Activated naive CD8-positive, alpha-beta T cell treated with anti-CD3 and anti-CD28 coated beads, Interleukin-2, amount 10 ng/mL, durations not matched to agents 7 days and 5 days (primary cell): ENCODE measurements around the gene EIF1. TPM values are rescaled to one million over a fixed set of nuclear protein-coding genes. Genes with fewer than 3 reads are reported as not detected.
"Not testable (repeated sequence)": the region's sequence is repeated elsewhere in the genome, so short reads cannot be mapped to it uniquely, and the experiment has no call there.

Experiments used
- ATAC-seq: fragments of 150-1000 bp; cut with Tn5 transposase; one replicate; pipeline ENCODE4 v1.10.0; 2021; ENCODE audit warnings: low read depth, moderate library complexity
- POLR2A ChIA-PET: fragments of 350-600 bp; sonication (Branson Sonifier 250); formaldehyde crosslinking; loops from one replicate; lab custom pipeline; 2021; ENCODE audit warnings: antibody characterized with exemption; lab: Charles Lee
- DNase-seq: peaks from one replicate; pipeline ENCODE4 v3.0.0; 2021
- H3K27ac Mint-ChIP-seq: one replicate; pipeline ENCODE4 v1.8.0; 2022; ENCODE audit warnings: mild to moderate bottlenecking, mixed read lengths
- H3K27me3 Mint-ChIP-seq: one replicate; pipeline ENCODE4 v1.8.0; 2022; ENCODE audit warnings: mild to moderate bottlenecking, moderate library complexity, mixed read lengths
- H3K36me3 Mint-ChIP-seq: one replicate; pipeline ENCODE4 v1.8.0; 2021; ENCODE audit warnings: mild to moderate bottlenecking, mixed read lengths
- H3K4me1 Mint-ChIP-seq: one replicate; pipeline ENCODE4 v1.8.0; 2021; ENCODE audit warnings: mixed read lengths
- H3K4me3 Mint-ChIP-seq: one replicate; pipeline ENCODE4 v1.8.0; 2022; ENCODE audit warnings: mild to moderate bottlenecking, moderate library complexity, mixed read lengths
- H3K9me3 Mint-ChIP-seq: one replicate; pipeline ENCODE4 v1.8.0; 2021; ENCODE audit warnings: mixed read lengths
- total RNA-seq, 2 experiments: library from RNA; stranded (reverse); gene quantifications; one replicate each; pipeline ENCODE4 v1.2.3, GENCODE V29; 2021

The EIF1 gene
- total RNA-seq = 100 to 1,000 TPM; 682 to 723 TPM

DNA sequence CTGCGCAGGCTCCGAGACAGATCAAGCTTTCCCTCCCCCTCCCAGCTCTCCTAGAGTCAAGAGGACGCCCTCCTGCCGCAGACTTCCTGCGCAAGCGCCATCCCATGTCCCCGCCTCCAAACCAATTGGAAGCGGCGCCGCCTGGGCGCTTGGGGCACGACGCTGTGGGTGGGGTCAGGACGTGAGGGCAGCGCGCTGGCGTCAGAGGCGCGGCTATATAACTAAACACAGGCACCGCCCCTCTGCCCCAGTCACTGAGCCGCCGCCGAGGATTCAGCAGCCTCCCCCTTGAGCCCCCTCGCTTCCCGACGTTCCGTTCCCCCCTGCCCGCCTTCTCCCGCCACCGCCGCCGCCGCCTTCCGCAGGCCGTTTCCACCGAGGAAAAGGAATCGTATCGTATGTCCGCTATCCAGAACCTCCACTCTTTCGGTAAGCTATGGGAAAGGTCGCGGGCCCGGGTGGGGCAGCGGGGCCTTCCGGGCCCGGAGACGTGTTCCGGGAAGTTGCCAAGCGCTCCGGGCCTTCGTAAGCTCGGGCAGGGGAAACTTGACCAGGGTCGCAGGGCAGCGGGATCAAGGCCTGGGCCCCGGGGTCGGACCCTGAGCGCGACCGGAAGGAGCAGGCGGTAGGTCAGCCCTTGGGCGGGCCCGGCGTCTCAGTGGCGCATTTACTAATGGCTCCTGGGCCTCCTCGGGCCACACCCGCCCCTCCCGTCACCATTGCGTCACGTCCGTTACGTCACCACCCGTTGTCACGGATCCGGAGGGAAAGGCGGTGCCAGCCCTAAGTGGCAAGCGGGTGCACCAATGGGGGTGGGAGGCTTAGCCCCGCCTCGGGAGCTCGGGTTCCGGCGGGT lies at the start of gene EIF1:
EIF1 (plus strand) TSS at position 245 of the 856 bp plus-strand sequence; CDS start at position 399, 154 bp downstream.
- DNase-seq (peak; percentile 100), ATAC-seq (peak; percentile 80)
- Mint-ChIP-seq H3K4me3 (peak within 1 kb of the TSS; percentile 90), H3K27me3 (no peaks in the 10 kb centered on the region), H3K9me3 (no peaks in the 10 kb centered on the region), H3K36me3 (peaks cover 33% of the 10 kb centered on the region), H3K27ac (peak within 1 kb of the TSS; percentile 95), H3K4me1 (peaks cover 28% of the 10 kb centered on the region)
- POLR2A ChIA-PET = interaction anchor here (0.6 to 5.8 kb wide), 50 partner anchors 8 to 1382 kb away, joined by 3 to 331 read pairs (median 4); partner anchors contain the start of genes ACLY, CCR7, CNP and FKBP10

DNA sequence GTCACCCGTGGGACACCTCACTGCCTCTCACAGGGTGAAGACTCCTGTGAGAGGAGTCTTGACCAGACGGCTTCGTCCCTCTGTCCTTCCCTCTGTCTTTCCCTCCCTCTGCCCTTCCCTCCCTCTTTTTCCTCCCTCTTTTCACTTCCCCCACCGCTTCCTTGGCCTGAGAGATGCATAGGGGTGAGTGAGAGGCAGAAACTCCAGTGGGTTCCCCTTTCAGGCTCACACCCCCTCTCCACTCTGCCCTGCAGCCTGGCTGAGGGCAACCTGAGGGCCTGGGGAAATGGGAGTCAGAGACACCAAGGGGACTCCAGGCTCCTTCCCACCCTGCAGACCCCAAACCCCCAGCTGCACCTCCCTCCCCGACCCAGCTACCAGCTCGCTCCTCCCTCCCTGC lies 49.7 kb upstream of the EIF1 start:
- no peak for DNase-seq
- POLR2A ChIA-PET = interaction anchor here (2.0 kb wide), 1 partner anchor 49 kb away, joined by 4 read pairs; the partner anchor contains the start of gene EIF1
- no peak for ATAC-seq
- peaks cover 3% of the 10 kb centered on the region for H3K27me3 Mint-ChIP-seq
- no peaks in the 10 kb centered on the region for H3K9me3 Mint-ChIP-seq
- H3K27ac Mint-ChIP-seq = no peak overlapping the region
- no peaks in the 10 kb centered on the region for H3K36me3 Mint-ChIP-seq
- H3K4me3 Mint-ChIP-seq = no peak overlapping the region
- no peaks in the 10 kb centered on the region for H3K4me1 Mint-ChIP-seq

DNA sequence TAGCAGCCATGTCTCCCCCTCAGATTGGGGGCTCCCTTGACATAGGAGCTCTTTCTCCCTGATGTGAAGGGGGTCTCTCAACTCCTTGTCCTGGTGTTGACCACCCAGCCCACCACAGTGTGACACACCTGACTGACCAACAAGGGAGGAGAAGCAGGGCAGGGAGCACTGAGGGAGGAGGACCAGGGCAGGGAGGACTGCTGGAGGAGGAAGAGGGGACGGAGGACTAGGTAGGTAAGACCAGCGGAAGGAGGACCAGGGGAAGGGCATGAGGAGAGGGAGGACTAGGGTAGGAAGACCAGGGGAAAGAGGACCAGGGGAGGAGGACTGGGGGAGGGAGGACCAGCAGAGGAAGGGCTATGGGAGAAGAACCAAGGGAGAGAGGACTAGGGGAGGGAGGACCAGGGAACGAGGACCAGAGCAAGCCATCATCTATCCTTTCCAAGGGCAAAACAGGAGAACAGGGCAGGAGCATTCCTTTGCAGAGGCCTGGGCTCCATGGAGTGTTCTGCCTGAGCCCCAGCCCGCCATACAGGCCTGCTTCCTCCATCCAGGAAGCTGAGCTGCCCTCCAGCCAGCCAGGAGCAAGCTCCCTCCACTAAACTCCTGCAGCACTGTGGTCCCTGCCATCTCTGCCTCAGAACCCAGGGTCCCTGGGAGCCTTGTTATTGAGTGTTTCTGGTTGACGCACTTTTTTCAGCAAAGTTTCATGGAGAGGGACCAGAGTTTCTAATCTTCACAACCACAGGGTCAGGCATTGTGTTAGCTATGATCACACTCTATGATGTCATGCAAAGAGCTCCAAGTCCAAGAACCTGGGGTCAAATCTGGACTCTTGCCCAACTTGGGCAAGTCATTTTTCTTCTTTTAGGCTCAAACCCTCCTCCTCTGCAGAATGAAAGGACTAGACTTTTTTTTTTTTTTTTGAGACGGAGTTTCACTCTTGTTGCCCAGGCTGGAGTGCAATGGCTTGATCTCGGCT lies 48.9 kb upstream of the EIF1 start:
- no peak overlapping the region for H3K27ac Mint-ChIP-seq
- no peaks in the 10 kb centered on the region for H3K9me3 Mint-ChIP-seq
- H3K4me1 Mint-ChIP-seq = no peaks in the 10 kb centered on the region
- no peak for ATAC-seq
- H3K27me3 Mint-ChIP-seq = peaks cover 3% of the 10 kb centered on the region
- H3K36me3 Mint-ChIP-seq = no peaks in the 10 kb centered on the region
- DNase-seq = no peak
- POLR2A ChIA-PET = interaction anchor here (2.0 kb wide), 1 partner anchor 49 kb away, joined by 4 read pairs; the partner anchor contains the start of gene EIF1
- no peak overlapping the region for H3K4me3 Mint-ChIP-seq

DNA sequence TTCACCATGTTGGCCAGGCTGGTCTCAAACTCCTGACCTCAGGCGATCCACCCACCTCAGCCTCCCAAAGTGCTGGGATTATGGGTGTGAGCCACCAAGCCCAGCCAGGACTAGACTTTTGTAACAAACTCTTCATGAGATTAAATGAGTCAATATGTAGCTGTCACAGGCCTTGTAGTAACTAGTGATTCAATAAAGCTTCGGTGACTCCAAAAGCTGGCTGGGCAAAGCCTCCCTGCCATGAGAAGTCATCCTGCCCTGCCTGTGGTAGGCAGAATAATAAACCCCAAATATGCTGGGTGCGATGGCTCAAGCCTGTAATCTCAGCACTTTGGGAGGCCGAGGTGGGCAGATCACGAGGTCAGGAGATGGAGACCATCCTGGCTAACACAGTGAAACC lies 48.1 kb upstream of the EIF1 start:
- POLR2A ChIA-PET = interaction anchor here (2.0 kb wide), 1 partner anchor 48 kb away, joined by 4 read pairs; the partner anchor contains the start of gene EIF1
- ATAC-seq, H3K4me3 Mint-ChIP-seq, H3K27me3 Mint-ChIP-seq, H3K36me3 Mint-ChIP-seq, H3K27ac Mint-ChIP-seq, H3K9me3 Mint-ChIP-seq, H3K4me1 Mint-ChIP-seq, DNase-seq: not testable (repeated sequence)

DNA sequence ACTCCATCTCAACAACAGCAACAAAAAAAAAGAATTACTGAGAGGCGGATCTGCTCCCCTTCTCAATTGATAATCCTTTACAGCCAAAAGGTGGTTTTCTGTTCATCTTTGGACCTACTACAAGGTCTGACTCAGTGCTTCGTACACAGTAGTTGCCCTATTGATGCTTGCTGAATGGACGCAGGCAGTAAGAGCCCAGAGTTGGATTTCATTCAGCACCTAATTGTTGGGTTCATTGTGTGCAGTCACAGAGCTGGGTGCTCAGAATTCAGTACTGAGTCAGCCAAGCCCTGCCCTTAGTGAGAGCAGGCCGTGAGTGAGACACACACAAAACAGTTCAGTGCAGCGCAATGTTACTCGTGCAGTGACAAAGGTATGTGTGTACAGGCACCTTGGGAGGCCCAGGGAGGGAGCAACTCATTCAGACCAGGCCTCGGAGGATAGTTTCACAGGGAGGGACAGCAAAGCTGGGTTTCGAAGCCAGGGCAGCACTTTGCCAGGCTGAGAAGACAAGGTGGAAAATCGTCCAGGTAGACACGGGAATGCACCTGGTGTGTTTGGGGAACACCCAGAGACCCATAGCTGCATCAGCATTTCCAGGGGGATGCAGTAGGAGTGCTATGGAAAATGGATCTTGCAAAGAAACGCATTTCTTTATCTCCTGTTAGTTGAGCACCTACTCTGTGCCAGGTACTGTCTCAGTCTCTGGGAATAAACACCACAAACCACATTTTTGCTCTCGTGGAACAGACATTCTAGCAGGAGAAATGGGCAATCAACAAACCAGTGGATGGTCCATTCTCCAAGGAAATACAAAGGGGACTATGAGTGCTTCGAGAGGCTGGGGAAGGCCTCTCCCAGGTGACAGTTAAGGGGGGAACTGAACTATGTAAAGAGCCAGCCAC lies 46.2 kb upstream of the EIF1 start:
- DNase-seq (no peak), ATAC-seq (no peak)
- Mint-ChIP-seq H3K27me3 (peaks cover 3% of the 10 kb centered on the region), H3K27ac (no peak overlapping the region), H3K4me3 (no peak overlapping the region), H3K4me1 (no peaks in the 10 kb centered on the region), H3K36me3 (no peaks in the 10 kb centered on the region), H3K9me3 (no peaks in the 10 kb centered on the region)
- POLR2A ChIA-PET = interaction anchor here (0.7 kb wide), 1 partner anchor 726 kb away, joined by 3 read pairs; no protein-coding TSS in a partner anchor

DNA sequence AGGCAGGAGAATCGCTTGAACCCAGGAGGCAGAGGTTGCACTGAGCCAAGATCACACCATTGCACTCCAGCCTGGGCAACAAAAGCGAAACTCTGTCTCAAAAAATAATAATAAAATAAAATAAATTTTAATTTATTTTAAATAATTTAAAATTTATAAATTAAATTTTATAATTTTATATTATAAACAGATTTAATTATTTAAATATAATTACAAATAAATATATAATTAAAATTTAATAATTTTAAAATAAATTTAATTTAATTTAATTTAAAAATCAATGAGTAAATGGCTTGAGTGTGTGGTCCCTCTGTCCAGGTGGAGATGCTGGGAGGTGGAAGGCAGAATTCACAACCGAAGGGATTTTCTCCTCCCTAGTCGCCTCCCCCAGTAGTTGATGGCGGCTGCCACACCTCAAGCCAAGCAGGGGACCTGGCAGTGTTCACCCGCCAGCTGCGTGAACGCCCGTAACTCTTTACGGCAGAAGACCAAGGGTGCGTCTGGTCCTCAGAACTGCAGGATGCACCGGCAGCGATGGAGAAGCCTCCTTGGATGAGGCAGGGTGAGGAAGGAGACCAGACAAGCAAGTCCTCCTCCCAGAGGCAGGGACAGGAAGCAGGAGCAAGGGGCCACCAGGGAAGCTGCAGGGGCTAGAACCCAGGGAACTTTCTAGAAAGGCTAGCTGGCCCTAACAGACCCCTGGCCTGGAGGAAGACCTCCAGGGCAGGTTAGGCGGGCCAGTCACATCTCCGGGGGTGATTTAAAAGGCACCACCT lies 41.5 kb upstream of the EIF1 start:
- H3K27ac Mint-ChIP-seq = no peak overlapping the region
- POLR2A ChIA-PET = interaction anchor here (1.6 kb wide), 1 partner anchor 15 kb away, joined by 4 read pairs; no protein-coding TSS in a partner anchor
- DNase-seq (no peak), ATAC-seq (no peak)
- H3K4me1 Mint-ChIP-seq = peaks cover 8% of the 10 kb centered on the region
- no peaks in the 10 kb centered on the region for H3K9me3 Mint-ChIP-seq
- no peaks in the 10 kb centered on the region for H3K36me3 Mint-ChIP-seq
- H3K27me3 Mint-ChIP-seq = peaks cover 2% of the 10 kb centered on the region
- H3K4me3 Mint-ChIP-seq = no peak overlapping the region

DNA sequence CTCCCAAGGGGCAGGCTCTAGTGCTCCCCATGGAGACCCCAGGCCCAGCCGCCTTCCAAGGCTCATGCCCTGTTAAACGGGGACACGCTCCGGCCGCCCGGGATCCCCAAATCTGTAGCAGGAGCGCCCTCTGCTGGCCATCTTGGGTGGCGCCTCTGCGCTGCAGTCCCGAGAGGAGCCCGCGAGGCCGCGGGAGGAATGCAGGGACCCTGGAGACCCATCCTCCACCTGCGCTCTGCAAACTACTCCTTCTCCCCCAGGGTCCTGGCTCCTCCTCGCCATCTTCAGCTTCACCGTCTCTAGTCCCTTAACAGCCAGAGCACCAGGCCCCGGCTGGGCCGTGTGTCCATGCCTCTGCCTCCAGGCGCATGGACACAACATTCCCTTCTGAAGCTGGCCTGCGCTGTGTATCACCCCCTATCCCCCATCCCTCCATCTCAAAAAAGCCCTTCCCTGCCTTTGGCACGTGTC lies 40.7 kb upstream of the EIF1 start:
- POLR2A ChIA-PET = interaction anchor here (1.1 to 3.9 kb wide), 4 partner anchors 15 to 99 kb away, joined by 4 to 21 read pairs (median 10); partner anchors contain the start of gene EIF1
- peak overlapping the region; percentile 79 for H3K4me3 Mint-ChIP-seq

DNA sequence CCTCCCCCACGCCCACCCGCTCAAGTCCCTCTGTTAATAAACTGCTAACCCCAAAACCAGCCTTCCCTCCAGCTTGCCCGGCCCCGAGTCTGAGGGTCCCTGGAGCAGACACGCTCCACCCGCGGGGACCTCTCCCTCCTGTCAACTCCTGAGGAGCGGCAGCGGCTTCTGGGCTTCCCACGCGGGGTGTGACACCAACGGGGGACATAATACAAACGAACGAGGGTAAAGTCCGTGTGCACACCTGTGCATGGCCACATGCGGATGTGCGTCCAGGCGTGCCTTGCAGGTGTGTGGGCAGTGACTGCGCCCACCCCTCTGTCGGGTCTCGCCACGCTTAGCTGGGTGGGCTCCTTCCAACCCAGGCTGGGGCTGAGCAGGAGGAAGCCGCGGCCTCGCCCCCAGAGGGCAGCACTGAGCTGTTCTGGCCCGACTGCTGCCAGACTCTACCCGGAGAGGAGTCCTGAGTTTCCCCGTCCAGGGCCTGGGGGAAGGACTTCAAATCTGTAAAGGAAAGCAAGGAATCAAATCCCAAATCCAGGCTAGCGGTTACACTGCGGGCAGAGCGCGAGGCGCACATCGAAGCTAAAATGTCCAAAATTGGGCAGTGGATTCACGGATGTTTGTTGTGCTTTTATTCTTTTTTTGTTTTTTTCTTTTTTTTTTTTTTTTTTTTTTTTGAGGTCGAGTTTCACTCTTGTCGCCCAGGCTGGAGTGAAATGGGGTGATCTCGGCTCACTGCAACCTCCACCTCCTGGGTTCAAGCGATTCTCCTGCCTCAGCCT lies 40.1 kb upstream of the EIF1 start:
- ATAC-seq (peak; percentile 81), DNase-seq (peak; percentile 93)
- H3K27me3 Mint-ChIP-seq = peaks cover 2% of the 10 kb centered on the region
- POLR2A ChIA-PET = interaction anchor here (0.7 to 3.9 kb wide), 5 partner anchors 14 to 99 kb away, joined by 4 to 21 read pairs (median 4); partner anchors contain the start of gene EIF1
- H3K27ac Mint-ChIP-seq = peak overlapping the region; percentile 72
- H3K4me1 Mint-ChIP-seq = peaks cover 8% of the 10 kb centered on the region
- H3K9me3 Mint-ChIP-seq = no peaks in the 10 kb centered on the region
- H3K36me3 Mint-ChIP-seq = no peaks in the 10 kb centered on the region
- peak overlapping the region; percentile 79 for H3K4me3 Mint-ChIP-seq

More for the DNA sequence above, 40.7 kb upstream of the EIF1 start:
- DNase-seq (peak; percentile 94), ATAC-seq (peak; percentile 74)
- Mint-ChIP-seq H3K27ac (no peak overlapping the region), H3K4me1 (peaks cover 8% of the 10 kb centered on the region), H3K36me3 (no peaks in the 10 kb centered on the region), H3K9me3 (no peaks in the 10 kb centered on the region), H3K27me3 (peaks cover 2% of the 10 kb centered on the region)

DNA sequence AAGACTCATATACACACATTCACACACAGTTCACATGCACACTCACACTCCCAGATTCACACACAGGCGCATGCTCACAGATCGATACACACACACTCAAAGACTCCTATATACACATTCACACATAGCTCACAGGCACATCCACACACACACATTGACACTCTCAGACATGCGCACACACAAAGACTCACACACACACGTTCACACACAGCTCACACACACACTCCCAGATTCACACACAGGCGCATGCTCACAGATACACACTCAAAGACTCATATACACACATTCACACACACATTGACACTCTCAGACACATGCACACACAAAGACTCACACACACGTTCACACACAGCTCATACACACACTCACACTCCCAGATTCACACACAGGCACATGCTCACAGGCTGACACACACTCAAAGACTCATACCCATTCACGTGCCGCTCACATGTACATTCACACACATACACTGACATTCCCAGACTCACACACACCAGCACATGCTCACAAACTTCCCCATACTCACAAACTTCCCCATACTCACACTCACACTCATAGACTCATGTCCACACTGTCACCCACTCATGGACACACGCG lies 38.7 kb upstream of the EIF1 start:
- no peak overlapping the region for H3K27ac Mint-ChIP-seq
- DNase-seq (no peak), ATAC-seq (no peak)
- POLR2A ChIA-PET = interaction anchor here (2.1 to 3.9 kb wide), 2 partner anchors 15 to 39 kb away, joined by 16 to 21 read pairs; partner anchors contain the start of gene EIF1
- H3K4me1 Mint-ChIP-seq = peaks cover 8% of the 10 kb centered on the region
- H3K36me3 Mint-ChIP-seq = no peaks in the 10 kb centered on the region
- H3K27me3 Mint-ChIP-seq = peaks cover 2% of the 10 kb centered on the region
- no peaks in the 10 kb centered on the region for H3K9me3 Mint-ChIP-seq
- H3K4me3 Mint-ChIP-seq = no peak overlapping the region

DNA sequence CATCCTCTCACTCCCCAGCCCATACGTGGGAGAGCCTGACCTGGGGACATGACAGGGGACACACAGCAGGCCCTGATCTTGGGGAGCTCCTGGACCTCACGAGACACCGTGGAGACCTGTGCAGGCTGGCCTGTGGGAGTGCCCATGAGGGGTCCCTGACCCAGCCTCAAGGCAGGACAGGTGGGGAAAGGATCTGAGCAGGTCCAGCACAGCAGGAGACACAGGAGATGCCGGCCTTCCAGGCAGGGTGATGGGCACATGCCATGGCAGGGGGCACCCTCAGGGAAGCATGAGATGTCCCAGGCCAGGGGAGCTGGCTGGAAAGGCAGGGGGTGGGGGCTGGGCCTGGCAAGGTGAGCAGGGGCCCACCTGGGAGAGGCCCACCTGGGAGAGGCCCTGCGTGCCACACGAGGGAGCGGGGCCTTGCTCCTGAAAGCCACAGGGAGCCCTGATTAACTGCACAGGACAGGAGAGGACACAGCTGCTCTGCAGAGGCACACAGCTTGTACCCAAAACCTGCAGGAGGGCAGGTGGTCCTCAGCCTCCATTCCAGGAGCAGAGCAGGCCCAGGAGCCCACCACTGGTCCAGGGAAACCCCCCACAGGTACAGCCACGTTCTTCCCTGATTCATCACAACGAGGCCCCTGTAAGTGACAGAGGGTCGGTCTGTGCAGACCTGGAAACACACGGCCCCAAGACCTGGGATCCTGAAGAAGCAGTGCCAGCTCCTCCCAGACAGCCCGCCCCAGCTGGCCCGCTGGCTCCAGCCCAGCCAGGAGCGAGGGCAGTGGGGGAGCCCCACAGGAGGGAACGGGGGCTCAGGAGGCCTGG lies 37.7 kb upstream of the EIF1 start:
- no peak for ATAC-seq

More for the DNA sequence above, 37.7 kb upstream of the EIF1 start:
- no peaks in the 10 kb centered on the region for H3K9me3 Mint-ChIP-seq
- no peak for DNase-seq
- POLR2A ChIA-PET = interaction anchor here (3.9 kb wide), 1 partner anchor 38 kb away, joined by 21 read pairs; the partner anchor contains the start of gene EIF1
- no peak overlapping the region for H3K27ac Mint-ChIP-seq
- H3K36me3 Mint-ChIP-seq = no peaks in the 10 kb centered on the region
- H3K4me1 Mint-ChIP-seq = peaks cover 8% of the 10 kb centered on the region
- H3K27me3 Mint-ChIP-seq = peaks cover 2% of the 10 kb centered on the region
- H3K4me3 Mint-ChIP-seq = no peak overlapping the region
